Measurements from ENCODE around the gene LRRC53.

GRCh38 chr1:74463333-74463988 lies 49.0 kb downstream of the LRRC53 start:
- TF ChIP-seq CTCF (IDR thresholded peaks at IDR 0.05) = no peak
- no peak for TF ChIP-seq EP300 (IDR thresholded peaks at IDR 0.05)
- no peak for TF ChIP-seq POLR2A (IDR thresholded peaks at IDR 0.05)
